ENCODE results near the gene DUOXA1. TPM values are rescaled to one million over a fixed set of nuclear protein-coding genes. Genes with fewer than 3 reads are reported as not detected.
"Not testable (repeated sequence)": the region's sequence is repeated elsewhere in the genome, so short reads cannot be mapped to it uniquely, and the experiment has no call there.

DUOXA1 gene
- polyA plus RNA-seq, 4 donors, result 0.18 to 0.89 (median 0.37) TPM

- no peak overlapping the region for H3K4me3 ChIP-seq (ENCODE audit: low read depth in 1 of 3, low read length in 3 of 3)
- 92 to 93% (median 93%) methylated on average over 10 of the region's 10 CpGs for whole genome bisulfite sequencing, 3 donors
- FAIRE-seq, result no peak
These were observed 21.6 kb downstream of the DUOXA1 start for GRCh38 chr15:45107941-45108630.

DNA sequence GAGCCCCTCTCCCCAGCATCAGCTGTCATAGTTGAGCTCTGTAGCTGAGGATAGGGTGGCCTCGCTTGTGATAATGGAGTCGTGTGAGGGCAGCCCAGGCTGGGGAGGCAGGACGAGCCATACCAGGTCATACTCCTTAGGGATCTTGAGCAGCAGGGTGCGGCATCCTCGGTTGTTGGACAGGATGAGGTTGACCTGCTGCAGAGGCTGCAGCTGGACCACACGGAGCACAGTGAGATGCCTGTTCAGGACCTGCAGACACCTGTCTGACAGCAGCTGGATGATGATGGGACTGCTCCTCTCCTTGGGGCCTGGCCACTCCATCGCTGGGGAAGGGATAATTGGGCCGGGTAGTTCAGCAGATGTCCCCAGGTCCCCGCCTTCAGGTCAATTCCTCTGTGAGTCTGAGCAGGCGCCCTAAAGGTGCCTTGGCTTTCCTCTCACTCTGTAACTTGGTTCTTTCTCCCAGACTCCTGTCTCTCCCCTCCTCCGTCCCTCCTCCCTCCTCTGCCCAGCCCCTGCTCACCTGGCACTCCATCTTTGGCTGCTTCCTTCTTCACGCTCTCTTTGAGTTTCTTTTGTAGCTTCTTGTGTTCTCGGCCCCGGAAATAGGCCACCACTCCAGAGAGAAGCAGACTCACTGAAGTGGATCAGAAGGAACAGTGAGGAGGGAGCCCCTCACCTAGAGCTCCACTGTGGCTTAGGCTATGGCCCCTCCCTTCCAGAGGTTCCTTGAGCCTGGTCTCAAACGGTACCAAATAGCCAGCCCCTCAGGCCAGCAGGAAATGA lies 23.5 kb downstream of the DUOXA1 start:
- no peak for DNase-seq
- H3K4me1 ChIP-seq (ENCODE audit: control insufficient read depth in 3 of 3, insufficient read depth in 2 of 3, low read depth in 1 of 3, low read length in 2 of 3), result no peaks in the 10 kb centered on the region
- FAIRE-seq, result no peak
- no peak overlapping the region for H3K4me3 ChIP-seq (ENCODE audit: low read depth in 1 of 3, low read length in 3 of 3)
- no peak overlapping the region for H3K27ac ChIP-seq (ENCODE audit: low read depth in 1 of 3, low read length in 2 of 3)
- WGBS, 3 donors, result 73 to 78% (median 75%) methylated on average over 15 of the region's 15 CpGs
- H3K27me3 ChIP-seq (ENCODE audit: control insufficient read depth in 3 of 3, insufficient read depth in 3 of 3, low read length in 3 of 3), result peaks cover 0 to 40% (median 7%) of the 10 kb centered on the region in 3 donors
- no peaks in the 10 kb centered on the region for H3K36me3 ChIP-seq (ENCODE audit: control insufficient read depth in 3 of 3, insufficient read depth in 2 of 3, low read depth in 1 of 3, low read length in 3 of 3)
- H3K9me3 ChIP-seq (ENCODE audit: control insufficient read depth in 2 of 2, insufficient read depth in 1 of 2, low read depth in 1 of 2, low read length in 1 of 2), result no peaks in the 10 kb centered on the region

More at GRCh38 chr15:45107941-45108630, 21.6 kb downstream of the DUOXA1 start:
- peaks cover 0 to 5% (median 0%) of the 10 kb centered on the region in 3 donors for H3K4me1 ChIP-seq (ENCODE audit: control insufficient read depth in 3 of 3, insufficient read depth in 2 of 3, low read depth in 1 of 3, low read length in 2 of 3)
- no peaks in the 10 kb centered on the region for H3K36me3 ChIP-seq (ENCODE audit: control insufficient read depth in 3 of 3, insufficient read depth in 2 of 3, low read depth in 1 of 3, low read length in 3 of 3)
- H3K27ac ChIP-seq (ENCODE audit: low read depth in 1 of 3, low read length in 2 of 3), result no peak overlapping the region
- no peaks in the 10 kb centered on the region for H3K9me3 ChIP-seq (ENCODE audit: control insufficient read depth in 2 of 2, insufficient read depth in 1 of 2, low read depth in 1 of 2, low read length in 1 of 2)
- peaks cover 7 to 54% (median 22%) of the 10 kb centered on the region in 3 donors for H3K27me3 ChIP-seq (ENCODE audit: control insufficient read depth in 3 of 3, insufficient read depth in 3 of 3, low read length in 3 of 3)
- no peak for DNase-seq

DNA sequence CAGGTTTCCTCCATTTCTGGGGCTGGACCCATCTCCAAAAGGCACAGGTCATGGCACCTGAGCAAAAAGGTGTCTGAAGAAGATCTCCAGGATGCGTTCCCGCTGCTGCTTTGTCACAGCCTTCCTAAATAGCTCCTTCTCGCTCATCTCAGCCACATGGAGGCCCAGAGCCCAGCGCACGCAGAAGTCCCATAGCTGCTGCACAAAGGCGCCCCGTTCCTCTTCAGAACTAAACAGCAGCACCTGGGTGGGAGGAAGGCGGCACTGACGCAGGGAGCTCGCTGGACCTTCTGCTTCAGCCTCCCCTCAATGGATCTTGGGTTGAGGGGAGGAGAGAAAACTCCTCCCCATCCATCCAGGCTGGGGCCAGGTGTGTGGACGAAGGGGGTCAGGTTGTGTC lies 24.1 kb downstream of the DUOXA1 start:
- WGBS, 3 donors, result 93 to 98% (median 93%) methylated on average over 11 of the region's 11 CpGs
- Histone ChIP-seq H3K4me1 (ENCODE audit: control insufficient read depth in 3 of 3, insufficient read depth in 2 of 3, low read depth in 1 of 3, low read length in 2 of 3) (no peaks in the 10 kb centered on the region), H3K36me3 (ENCODE audit: control insufficient read depth in 3 of 3, insufficient read depth in 2 of 3, low read depth in 1 of 3, low read length in 3 of 3) (no peaks in the 10 kb centered on the region), H3K9me3 (ENCODE audit: control insufficient read depth in 2 of 2, insufficient read depth in 1 of 2, low read depth in 1 of 2, low read length in 1 of 2) (no peaks in the 10 kb centered on the region), H3K4me3 (ENCODE audit: low read depth in 1 of 3, low read length in 3 of 3) (no peak overlapping the region), H3K27me3 (ENCODE audit: control insufficient read depth in 3 of 3, insufficient read depth in 3 of 3, low read length in 3 of 3) (peaks cover 0 to 41% (median 7%) of the 10 kb centered on the region in 3 donors), H3K27ac (ENCODE audit: low read depth in 1 of 3, low read length in 2 of 3) (no peak overlapping the region)
- no peak for FAIRE-seq
- no peak for DNase-seq

GRCh38 chr15:45104170-45104569 lies 25.5 kb downstream of the DUOXA1 start:
- DNase-seq; H3K27ac ChIP-seq (ENCODE audit: low read depth in 1 of 3, low read length in 2 of 3); H3K36me3 ChIP-seq (ENCODE audit: control insufficient read depth in 3 of 3, insufficient read depth in 2 of 3, low read depth in 1 of 3, low read length in 3 of 3); H3K4me3 ChIP-seq (ENCODE audit: low read depth in 1 of 3, low read length in 3 of 3); H3K4me1 ChIP-seq (ENCODE audit: control insufficient read depth in 3 of 3, insufficient read depth in 2 of 3, low read depth in 1 of 3, low read length in 2 of 3); H3K9me3 ChIP-seq (ENCODE audit: control insufficient read depth in 2 of 2, insufficient read depth in 1 of 2, low read depth in 1 of 2, low read length in 1 of 2); FAIRE-seq: not testable (repeated sequence)
- H3K27me3 ChIP-seq (ENCODE audit: control insufficient read depth in 3 of 3, insufficient read depth in 3 of 3, low read length in 3 of 3), result peaks cover 0 to 28% (median 3%) of the 10 kb centered on the region in 3 donors
- WGBS, 3 donors, result 85 to 94% (median 90%) methylated on average over 8 to 9 of the region's 9 CpGs

- FAIRE-seq, result no peak
- Histone ChIP-seq H3K27ac (ENCODE audit: low read depth in 1 of 3, low read length in 2 of 3) (no peak overlapping the region), H3K9me3 (ENCODE audit: control insufficient read depth in 2 of 2, insufficient read depth in 1 of 2, low read depth in 1 of 2, low read length in 1 of 2) (no peaks in the 10 kb centered on the region), H3K4me3 (ENCODE audit: low read depth in 1 of 3, low read length in 3 of 3) (no peak overlapping the region), H3K4me1 (ENCODE audit: control insufficient read depth in 3 of 3, insufficient read depth in 2 of 3, low read depth in 1 of 3, low read length in 2 of 3) (no peaks in the 10 kb centered on the region), H3K27me3 (ENCODE audit: control insufficient read depth in 3 of 3, insufficient read depth in 3 of 3, low read length in 3 of 3) (peaks cover 0 to 20% (median 0%) of the 10 kb centered on the region in 3 donors), H3K36me3 (ENCODE audit: control insufficient read depth in 3 of 3, insufficient read depth in 2 of 3, low read depth in 1 of 3, low read length in 3 of 3) (no peaks in the 10 kb centered on the region)
- DNase-seq, result no peak
- 68 to 84% (median 78%) methylated on average over 6 of the region's 6 CpGs for WGBS, 3 donors
These were observed 27.5 kb downstream of the DUOXA1 start for GRCh38 chr15:45102226-45102625.

DNA sequence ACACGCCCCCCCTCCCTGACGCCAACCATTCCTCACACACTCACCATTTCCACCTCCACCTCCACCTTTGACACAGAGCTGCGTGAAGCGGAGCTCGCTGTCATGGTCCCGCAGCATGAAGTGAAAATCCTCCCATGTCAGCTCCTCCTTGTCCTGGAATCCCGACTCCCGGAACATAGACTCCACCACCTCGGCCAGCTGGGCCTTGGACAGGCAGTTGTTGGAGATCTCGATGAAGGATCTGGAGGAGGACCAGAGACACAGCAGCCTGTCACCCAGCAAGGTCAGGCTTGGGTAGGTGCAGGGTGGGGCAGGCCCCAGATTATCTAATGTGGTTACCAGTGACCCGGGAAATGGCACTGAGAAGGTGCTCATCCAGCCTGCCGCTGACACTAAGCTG lies 27.9 kb downstream of the DUOXA1 start:
- H3K4me1 ChIP-seq (ENCODE audit: control insufficient read depth in 3 of 3, insufficient read depth in 2 of 3, low read depth in 1 of 3, low read length in 2 of 3), result no peaks in the 10 kb centered on the region
- H3K36me3 ChIP-seq (ENCODE audit: control insufficient read depth in 3 of 3, insufficient read depth in 2 of 3, low read depth in 1 of 3, low read length in 3 of 3), result no peaks in the 10 kb centered on the region
- H3K27ac ChIP-seq (ENCODE audit: low read depth in 1 of 3, low read length in 2 of 3), result no peak overlapping the region
- no peak overlapping the region for H3K4me3 ChIP-seq (ENCODE audit: low read depth in 1 of 3, low read length in 3 of 3)
- 87 to 90% (median 89%) methylated on average over 12 of the region's 12 CpGs for WGBS, 3 donors
- DNase-seq (no peak), FAIRE-seq (no peak)
- no peaks in the 10 kb centered on the region for H3K9me3 ChIP-seq (ENCODE audit: control insufficient read depth in 2 of 2, insufficient read depth in 1 of 2, low read depth in 1 of 2, low read length in 1 of 2)
- peaks cover 0 to 16% (median 0%) of the 10 kb centered on the region in 3 donors for H3K27me3 ChIP-seq (ENCODE audit: control insufficient read depth in 3 of 3, insufficient read depth in 3 of 3, low read length in 3 of 3)

- DNase-seq, result no peak
- Histone ChIP-seq H3K36me3 (ENCODE audit: control insufficient read depth in 3 of 3, insufficient read depth in 2 of 3, low read depth in 1 of 3, low read length in 3 of 3) (no peaks in the 10 kb centered on the region), H3K27me3 (ENCODE audit: control insufficient read depth in 3 of 3, insufficient read depth in 3 of 3, low read length in 3 of 3) (peaks cover 0 to 12% (median 0%) of the 10 kb centered on the region in 3 donors), H3K4me1 (ENCODE audit: control insufficient read depth in 3 of 3, insufficient read depth in 2 of 3, low read depth in 1 of 3, low read length in 2 of 3) (no peaks in the 10 kb centered on the region), H3K4me3 (ENCODE audit: low read depth in 1 of 3, low read length in 3 of 3) (no peak overlapping the region), H3K9me3 (ENCODE audit: control insufficient read depth in 2 of 2, insufficient read depth in 1 of 2, low read depth in 1 of 2, low read length in 1 of 2) (no peaks in the 10 kb centered on the region), H3K27ac (ENCODE audit: low read depth in 1 of 3, low read length in 2 of 3) (no peak overlapping the region)
- 64 to 88% (median 82%) methylated on average over 7 of the region's 7 CpGs for WGBS, 3 donors
- no peak for FAIRE-seq
These were observed 28.6 kb downstream of the DUOXA1 start for GRCh38 chr15:45100884-45101625.

GRCh38 chr15:45099549-45100165 lies 30.0 kb downstream of the DUOXA1 start:
- no peak for DNase-seq
- H3K4me1 ChIP-seq (ENCODE audit: control insufficient read depth in 3 of 3, insufficient read depth in 2 of 3, low read depth in 1 of 3, low read length in 2 of 3), result no peaks in the 10 kb centered on the region
- WGBS, 3 donors, result 88 to 89% (median 88%) methylated on average over 23 of the region's 23 CpGs
- no peak overlapping the region for H3K27ac ChIP-seq (ENCODE audit: low read depth in 1 of 3, low read length in 2 of 3)
- FAIRE-seq, result no peak
- H3K27me3 ChIP-seq (ENCODE audit: control insufficient read depth in 3 of 3, insufficient read depth in 3 of 3, low read length in 3 of 3), result peaks cover 0 to 8% (median 0%) of the 10 kb centered on the region in 3 donors
- H3K36me3 ChIP-seq (ENCODE audit: control insufficient read depth in 3 of 3, insufficient read depth in 2 of 3, low read depth in 1 of 3, low read length in 3 of 3), result no peaks in the 10 kb centered on the region
- H3K9me3 ChIP-seq (ENCODE audit: control insufficient read depth in 2 of 2, insufficient read depth in 1 of 2, low read depth in 1 of 2, low read length in 1 of 2), result no peaks in the 10 kb centered on the region
- H3K4me3 ChIP-seq (ENCODE audit: low read depth in 1 of 3, low read length in 3 of 3), result no peak overlapping the region

Data from small intestine (tissue), 7 donors.